Parathyroid adenoma (tissue), 2 donors: ENCODE data around the gene RSBN1.

Source experiments
- H2AFZ ChIP-seq: fragments of 300-600 bp; sonication (generic); one replicate; pipeline ENCODE4 v1.7.0; 2017; ENCODE audit warnings: antibody characterized with exemption, mild to moderate bottlenecking
- H3K27ac ChIP-seq: fragments of 300-600 bp; sonication (generic); one replicate; pipeline ENCODE4 v1.7.0; 2017
- H3K27me3 ChIP-seq: fragments of 300-600 bp; sonication (generic); one replicate; pipeline ENCODE4 v1.7.0; 2017; ENCODE audit warnings: low read length; ENCODE audit not compliant: control insufficient read depth, insufficient read depth
- H3K36me3 ChIP-seq: fragments of 300-600 bp; sonication (generic); one replicate; pipeline ENCODE4 v1.7.0; 2017; ENCODE audit warnings: low read length; ENCODE audit not compliant: control insufficient read depth, insufficient read depth
- H3K4me1 ChIP-seq: fragments of 300-600 bp; sonication (generic); one replicate; pipeline ENCODE4 v1.7.0; 2017; ENCODE audit warnings: control low read depth
- H3K4me2 ChIP-seq: fragments of 300-600 bp; sonication (generic); one replicate; pipeline ENCODE4 v1.7.0; 2017; ENCODE audit warnings: low read length
- H3K4me3 ChIP-seq: fragments of 300-600 bp; sonication (generic); one replicate; pipeline ENCODE4 v1.7.0; 2017; ENCODE audit warnings: low read depth, low read length
- H3K79me2 ChIP-seq: fragments of 300-600 bp; sonication (generic); one replicate; pipeline ENCODE4 v1.7.0; 2017; ENCODE audit warnings: control low read depth
- H3K9ac ChIP-seq: fragments of 300-600 bp; sonication (generic); one replicate; pipeline ENCODE4 v1.7.0; 2017; ENCODE audit warnings: mild to moderate bottlenecking
- H3K9me3 ChIP-seq: fragments of 300-600 bp; sonication (generic); one replicate; pipeline ENCODE4 v1.7.0; 2017; ENCODE audit warnings: low read length; ENCODE audit not compliant: control insufficient read depth
- CTCF ChIP-seq: fragments of 300-600 bp; sonication (generic); IDR thresholded peaks from one replicate; pipeline ENCODE4 v1.7.0; 2017; ENCODE audit warnings: antibody characterized with exemption, mild to moderate bottlenecking
- donor health status: primary hyperparathyroidism.

RSBN1 gene

GRCh38 chr1:113751516-113751915, 60.8 kb downstream of the RSBN1 start:
- Histone ChIP-seq H3K9me3 (no peaks in the 10 kb centered on the region), H3K27me3 (no peaks in the 10 kb centered on the region), H3K36me3 (no peaks in the 10 kb centered on the region), H3K4me1 (no peaks in the 10 kb centered on the region), H3K4me2 (no peak overlapping the region), H3K27ac (no peak overlapping the region), H3K4me3 (no peak overlapping the region), H3K9ac (no peak overlapping the region), H3K79me2 (no peaks in the 10 kb centered on the region), H2AFZ (no peak overlapping the region)
- no peak for TF ChIP-seq CTCF

- no peak overlapping the region for H3K4me3 ChIP-seq
- no peak overlapping the region for H3K9ac ChIP-seq
- H3K9me3 ChIP-seq, result no peaks in the 10 kb centered on the region
- H3K27me3 ChIP-seq, result no peaks in the 10 kb centered on the region
- H3K4me2 ChIP-seq, result no peak overlapping the region
- TF ChIP-seq CTCF, result no peak
- H3K36me3 ChIP-seq, result no peaks in the 10 kb centered on the region
- no peak overlapping the region for H3K27ac ChIP-seq
- no peaks in the 10 kb centered on the region for H3K79me2 ChIP-seq
- no peak overlapping the region for H2AFZ ChIP-seq
- H3K4me1 ChIP-seq, result no peaks in the 10 kb centered on the region
Measured at GRCh38 chr1:113751114-113751513, 61.2 kb downstream of the RSBN1 start.

GRCh38 chr1:113749402-113749801, 62.9 kb downstream of the RSBN1 start:
- Histone ChIP-seq H3K79me2 (no peaks in the 10 kb centered on the region), H3K4me2 (no peak overlapping the region), H3K36me3 (no peaks in the 10 kb centered on the region), H3K4me3 (no peak overlapping the region), H3K27ac (no peak overlapping the region), H3K27me3 (no peaks in the 10 kb centered on the region), H3K9me3 (no peaks in the 10 kb centered on the region), H3K9ac (no peak overlapping the region), H2AFZ (no peak overlapping the region), H3K4me1 (no peaks in the 10 kb centered on the region)
- TF ChIP-seq CTCF, result no peak

GRCh38 chr1:113747376-113747775, 64.9 kb downstream of the RSBN1 start:
- no peak overlapping the region for H3K4me2 ChIP-seq
- no peaks in the 10 kb centered on the region for H3K79me2 ChIP-seq
- H2AFZ ChIP-seq, result no peak overlapping the region
- no peak overlapping the region for H3K4me3 ChIP-seq
- H3K4me1 ChIP-seq, result no peaks in the 10 kb centered on the region
- H3K27me3 ChIP-seq, result no peaks in the 10 kb centered on the region
- H3K9me3 ChIP-seq, result no peaks in the 10 kb centered on the region
- H3K27ac ChIP-seq, result no peak overlapping the region
- H3K36me3 ChIP-seq, result no peaks in the 10 kb centered on the region
- no peak overlapping the region for H3K9ac ChIP-seq
- TF ChIP-seq CTCF, result no peak

GRCh38 chr1:113745425-113745824, 66.9 kb downstream of the RSBN1 start:
- H3K4me1 ChIP-seq, result no peaks in the 10 kb centered on the region
- no peaks in the 10 kb centered on the region for H3K27me3 ChIP-seq
- no peak overlapping the region for H2AFZ ChIP-seq
- no peak overlapping the region for H3K27ac ChIP-seq
- no peak overlapping the region for H3K9ac ChIP-seq
- H3K79me2 ChIP-seq, result no peaks in the 10 kb centered on the region
- no peak overlapping the region for H3K4me3 ChIP-seq
- H3K9me3 ChIP-seq, result no peaks in the 10 kb centered on the region
- no peak for TF ChIP-seq CTCF
- H3K36me3 ChIP-seq, result no peaks in the 10 kb centered on the region
- no peak overlapping the region for H3K4me2 ChIP-seq
